HEK293 (cell line): Measurements from ENCODE around the gene OR7D2.

ENCODE experiments used
- YY1 ChIP-seq: fragments of 450-650 bp; formaldehyde crosslinking; IDR thresholded peaks from 2 replicates; pipeline ENCODE4 v1.5.1; 2018; ENCODE audit warnings: missing biosample characterization, missing genetic modification characterization
- ZBTB17 ChIP-seq: fragments of 450-650 bp; formaldehyde crosslinking; IDR thresholded peaks from 2 replicates; pipeline ENCODE4 v1.5.1; 2016; ENCODE audit warnings: missing biosample characterization, missing genetic modification characterization
- ZBTB7A ChIP-seq: fragments of 450-650 bp; formaldehyde crosslinking; IDR thresholded peaks from 2 replicates; pipeline ENCODE4 v1.5.1; 2016; ENCODE audit warnings: low read depth, missing biosample characterization, missing genetic modification characterization
- ZNF121 ChIP-seq: fragments of 450-650 bp; formaldehyde crosslinking; IDR thresholded peaks from 2 replicates; pipeline ENCODE4 v1.5.1; 2016; ENCODE audit warnings: missing biosample characterization, missing genetic modification characterization
- ZNF184 ChIP-seq: fragments of 450-650 bp; IDR thresholded peaks from 2 replicates; pipeline ENCODE4 v1.5.1; 2018; ENCODE audit warnings: missing biosample characterization, mild to moderate bottlenecking, missing genetic modification characterization
- ZNF24 ChIP-seq: fragments of 450-650 bp; formaldehyde crosslinking; IDR thresholded peaks from 2 replicates; pipeline ENCODE4 v1.5.1; 2016; ENCODE audit warnings: missing biosample characterization, missing genetic modification characterization
- ZNF37A ChIP-seq: fragments of 450-650 bp; IDR thresholded peaks from 2 replicates; pipeline ENCODE4 v1.5.1; 2018; ENCODE audit warnings: missing biosample characterization, missing genetic modification characterization
- ZNF549 ChIP-seq: fragments of 450-650 bp; IDR thresholded peaks from 2 replicates; pipeline ENCODE4 v1.5.1; 2018; ENCODE audit warnings: missing biosample characterization, missing genetic modification characterization, mild to moderate bottlenecking, inconsistent platforms, moderate library complexity
- ZNF843 ChIP-seq: fragments of 450-650 bp; formaldehyde crosslinking; IDR thresholded peaks from 2 replicates; pipeline ENCODE4 v1.5.1; 2016; ENCODE audit warnings: missing biosample characterization, missing genetic modification characterization
- TF ChIP-seq, protein P1 (sequence below): fragments of 450-650 bp; formaldehyde crosslinking; IDR thresholded peaks from 2 replicates; pipeline ENCODE4 v1.5.1; 2016; ENCODE audit warnings: missing biosample characterization, missing genetic modification characterization
- TF ChIP-seq, protein P2 (sequence below): fragments of 450-650 bp; formaldehyde crosslinking; IDR thresholded peaks from 2 replicates; pipeline ENCODE4 v1.5.1; 2016; ENCODE audit warnings: missing biosample characterization, missing genetic modification characterization
- TF ChIP-seq, protein P3 (sequence below): fragments of 450-650 bp; formaldehyde crosslinking; IDR thresholded peaks from 2 replicates; pipeline ENCODE4 v1.5.1; 2016; ENCODE audit warnings: missing biosample characterization, missing genetic modification characterization, low read depth
- TF ChIP-seq, protein P4 (sequence below): fragments of 450-650 bp; formaldehyde crosslinking; conservative IDR thresholded peaks from 2 replicates; pipeline ENCODE4 v1.5.1; 2016; ENCODE audit warnings: low read depth, missing biosample characterization, missing genetic modification characterization
- TF ChIP-seq, protein P5 (sequence below): fragments of 450-650 bp; formaldehyde crosslinking; IDR thresholded peaks from 2 replicates; pipeline ENCODE4 v1.5.1; 2017; ENCODE audit warnings: missing biosample characterization, missing genetic modification characterization

DNA sequence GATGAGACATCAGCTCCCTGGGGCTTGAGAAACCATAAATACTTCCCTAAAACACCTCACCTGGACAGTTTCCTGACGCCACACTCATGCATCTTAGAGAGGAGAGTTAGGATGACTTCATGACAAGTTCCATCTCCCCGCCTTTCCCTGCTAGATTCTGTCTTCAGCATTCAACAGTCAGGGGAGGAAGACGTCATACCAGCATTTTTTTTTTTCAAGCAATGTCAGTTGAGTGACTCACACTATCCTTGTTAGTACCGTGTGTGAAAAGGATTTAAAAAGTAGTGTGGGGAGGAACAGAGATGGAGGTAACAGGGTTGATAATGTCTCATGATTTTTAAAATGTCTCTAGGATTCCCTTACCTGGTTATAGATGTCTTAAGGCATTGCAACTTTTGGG lies at the start of gene OR7D2:
- TF ChIP-seq, protein P1, sequence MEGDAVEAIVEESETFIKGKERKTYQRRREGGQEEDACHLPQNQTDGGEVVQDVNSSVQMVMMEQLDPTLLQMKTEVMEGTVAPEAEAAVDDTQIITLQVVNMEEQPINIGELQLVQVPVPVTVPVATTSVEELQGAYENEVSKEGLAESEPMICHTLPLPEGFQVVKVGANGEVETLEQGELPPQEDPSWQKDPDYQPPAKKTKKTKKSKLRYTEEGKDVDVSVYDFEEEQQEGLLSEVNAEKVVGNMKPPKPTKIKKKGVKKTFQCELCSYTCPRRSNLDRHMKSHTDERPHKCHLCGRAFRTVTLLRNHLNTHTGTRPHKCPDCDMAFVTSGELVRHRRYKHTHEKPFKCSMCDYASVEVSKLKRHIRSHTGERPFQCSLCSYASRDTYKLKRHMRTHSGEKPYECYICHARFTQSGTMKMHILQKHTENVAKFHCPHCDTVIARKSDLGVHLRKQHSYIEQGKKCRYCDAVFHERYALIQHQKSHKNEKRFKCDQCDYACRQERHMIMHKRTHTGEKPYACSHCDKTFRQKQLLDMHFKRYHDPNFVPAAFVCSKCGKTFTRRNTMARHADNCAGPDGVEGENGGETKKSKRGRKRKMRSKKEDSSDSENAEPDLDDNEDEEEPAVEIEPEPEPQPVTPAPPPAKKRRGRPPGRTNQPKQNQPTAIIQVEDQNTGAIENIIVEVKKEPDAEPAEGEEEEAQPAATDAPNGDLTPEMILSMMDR: no peak
- TF ChIP-seq ZNF37A (tag by site-specific recombination): no peak
- no peak for TF ChIP-seq ZNF549 (tag by site-specific recombination)
- TF ChIP-seq, protein P2, sequence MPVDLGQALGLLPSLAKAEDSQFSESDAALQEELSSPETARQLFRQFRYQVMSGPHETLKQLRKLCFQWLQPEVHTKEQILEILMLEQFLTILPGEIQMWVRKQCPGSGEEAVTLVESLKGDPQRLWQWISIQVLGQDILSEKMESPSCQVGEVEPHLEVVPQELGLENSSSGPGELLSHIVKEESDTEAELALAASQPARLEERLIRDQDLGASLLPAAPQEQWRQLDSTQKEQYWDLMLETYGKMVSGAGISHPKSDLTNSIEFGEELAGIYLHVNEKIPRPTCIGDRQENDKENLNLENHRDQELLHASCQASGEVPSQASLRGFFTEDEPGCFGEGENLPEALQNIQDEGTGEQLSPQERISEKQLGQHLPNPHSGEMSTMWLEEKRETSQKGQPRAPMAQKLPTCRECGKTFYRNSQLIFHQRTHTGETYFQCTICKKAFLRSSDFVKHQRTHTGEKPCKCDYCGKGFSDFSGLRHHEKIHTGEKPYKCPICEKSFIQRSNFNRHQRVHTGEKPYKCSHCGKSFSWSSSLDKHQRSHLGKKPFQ (tag by site-specific recombination): no peak
- TF ChIP-seq, protein P3, sequence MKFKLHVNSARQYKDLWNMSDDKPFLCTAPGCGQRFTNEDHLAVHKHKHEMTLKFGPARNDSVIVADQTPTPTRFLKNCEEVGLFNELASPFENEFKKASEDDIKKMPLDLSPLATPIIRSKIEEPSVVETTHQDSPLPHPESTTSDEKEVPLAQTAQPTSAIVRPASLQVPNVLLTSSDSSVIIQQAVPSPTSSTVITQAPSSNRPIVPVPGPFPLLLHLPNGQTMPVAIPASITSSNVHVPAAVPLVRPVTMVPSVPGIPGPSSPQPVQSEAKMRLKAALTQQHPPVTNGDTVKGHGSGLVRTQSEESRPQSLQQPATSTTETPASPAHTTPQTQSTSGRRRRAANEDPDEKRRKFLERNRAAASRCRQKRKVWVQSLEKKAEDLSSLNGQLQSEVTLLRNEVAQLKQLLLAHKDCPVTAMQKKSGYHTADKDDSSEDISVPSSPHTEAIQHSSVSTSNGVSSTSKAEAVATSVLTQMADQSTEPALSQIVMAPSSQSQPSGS (tag by site-specific recombination): 0 out of 2 replicates have a peak, but pooled peaks have one; percentile 39
- TF ChIP-seq ZNF184 (tag by site-specific recombination): no peak
- TF ChIP-seq ZBTB17 (tag by site-specific recombination): no peak
- TF ChIP-seq YY1: no peak
- TF ChIP-seq ZNF843: no peak
- TF ChIP-seq, protein P4, sequence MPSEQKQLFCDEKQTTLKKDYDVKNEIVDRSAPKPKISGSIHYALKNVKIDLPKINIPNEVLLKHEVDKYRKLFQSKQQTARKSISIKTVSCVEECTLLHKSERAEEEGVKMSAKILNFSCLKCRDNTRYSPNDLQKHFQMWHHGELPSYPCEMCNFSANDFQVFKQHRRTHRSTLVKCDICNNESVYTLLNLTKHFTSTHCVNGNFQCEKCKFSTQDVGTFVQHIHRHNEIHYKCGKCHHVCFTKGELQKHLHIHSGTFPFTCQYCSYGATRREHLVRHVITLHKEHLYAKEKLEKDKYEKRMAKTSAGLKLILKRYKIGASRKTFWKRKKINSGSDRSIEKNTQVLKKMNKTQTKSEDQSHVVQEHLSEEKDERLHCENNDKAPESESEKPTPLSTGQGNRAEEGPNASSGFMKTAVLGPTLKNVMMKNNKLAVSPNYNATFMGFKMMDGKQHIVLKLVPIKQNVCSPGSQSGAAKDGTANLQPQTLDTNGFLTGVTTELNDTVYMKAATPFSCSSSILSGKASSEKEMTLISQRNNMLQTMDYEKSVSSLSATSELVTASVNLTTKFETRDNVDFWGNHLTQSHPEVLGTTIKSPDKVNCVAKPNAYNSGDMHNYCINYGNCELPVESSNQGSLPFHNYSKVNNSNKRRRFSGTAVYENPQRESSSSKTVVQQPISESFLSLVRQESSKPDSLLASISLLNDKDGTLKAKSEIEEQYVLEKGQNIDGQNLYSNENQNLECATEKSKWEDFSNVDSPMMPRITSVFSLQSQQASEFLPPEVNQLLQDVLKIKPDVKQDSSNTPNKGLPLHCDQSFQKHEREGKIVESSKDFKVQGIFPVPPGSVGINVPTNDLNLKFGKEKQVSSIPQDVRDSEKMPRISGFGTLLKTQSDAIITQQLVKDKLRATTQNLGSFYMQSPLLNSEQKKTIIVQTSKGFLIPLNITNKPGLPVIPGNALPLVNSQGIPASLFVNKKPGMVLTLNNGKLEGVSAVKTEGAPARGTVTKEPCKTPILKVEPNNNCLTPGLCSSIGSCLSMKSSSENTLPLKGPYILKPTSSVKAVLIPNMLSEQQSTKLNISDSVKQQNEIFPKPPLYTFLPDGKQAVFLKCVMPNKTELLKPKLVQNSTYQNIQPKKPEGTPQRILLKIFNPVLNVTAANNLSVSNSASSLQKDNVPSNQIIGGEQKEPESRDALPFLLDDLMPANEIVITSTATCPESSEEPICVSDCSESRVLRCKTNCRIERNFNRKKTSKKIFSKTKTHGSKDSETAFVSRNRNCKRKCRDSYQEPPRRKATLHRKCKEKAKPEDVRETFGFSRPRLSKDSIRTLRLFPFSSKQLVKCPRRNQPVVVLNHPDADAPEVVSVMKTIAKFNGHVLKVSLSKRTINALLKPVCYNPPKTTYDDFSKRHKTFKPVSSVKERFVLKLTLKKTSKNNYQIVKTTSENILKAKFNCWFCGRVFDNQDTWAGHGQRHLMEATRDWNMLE (tag by site-specific recombination): no peak
- TF ChIP-seq, protein P5, sequence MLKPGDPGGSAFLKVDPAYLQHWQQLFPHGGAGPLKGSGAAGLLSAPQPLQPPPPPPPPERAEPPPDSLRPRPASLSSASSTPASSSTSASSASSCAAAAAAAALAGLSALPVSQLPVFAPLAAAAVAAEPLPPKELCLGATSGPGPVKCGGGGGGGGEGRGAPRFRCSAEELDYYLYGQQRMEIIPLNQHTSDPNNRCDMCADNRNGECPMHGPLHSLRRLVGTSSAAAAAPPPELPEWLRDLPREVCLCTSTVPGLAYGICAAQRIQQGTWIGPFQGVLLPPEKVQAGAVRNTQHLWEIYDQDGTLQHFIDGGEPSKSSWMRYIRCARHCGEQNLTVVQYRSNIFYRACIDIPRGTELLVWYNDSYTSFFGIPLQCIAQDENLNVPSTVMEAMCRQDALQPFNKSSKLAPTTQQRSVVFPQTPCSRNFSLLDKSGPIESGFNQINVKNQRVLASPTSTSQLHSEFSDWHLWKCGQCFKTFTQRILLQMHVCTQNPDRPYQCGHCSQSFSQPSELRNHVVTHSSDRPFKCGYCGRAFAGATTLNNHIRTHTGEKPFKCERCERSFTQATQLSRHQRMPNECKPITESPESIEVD: no peak
- TF ChIP-seq ZNF24 (tag by site-specific recombination): no peak
- TF ChIP-seq ZBTB7A: no peak
- no peak for TF ChIP-seq ZNF121 (tag by site-specific recombination)
